Lung (tissue), 12 donors: ENCODE data around the gene KCNH6. TPM values are rescaled to one million over a fixed set of nuclear protein-coding genes. Genes with fewer than 3 reads are reported as not detected.

Experiments
- ATAC-seq: fragments of 200-7000 bp; cut with Tn5 transposase; one replicate; pipeline ENCODE4 v1.9.1; 2020; ENCODE audit warnings: moderate number of reproducible peaks; ENCODE audit not compliant: insufficient read depth, low FRiP score
- DNase-seq, 3 donors: peaks; one replicate each; pipeline ENCODE4 v3.0.0-alpha.2; 2013 to 2017
- H3K27ac ChIP-seq, 2 donors: one replicate each; pipeline ENCODE4 v1.5.1; 2013; ENCODE audit warnings: mild to moderate bottlenecking in 2 of 2, moderate library complexity in 2 of 2, control low read depth in 1 of 2, inconsistent platforms in 1 of 2, low read depth in 1 of 2, low read length in 1 of 2
- H3K27me3 ChIP-seq, 3 donors: one replicate each; pipeline ENCODE4 v1.5.1; 2013; ENCODE audit warnings: low read length in 2 of 3; ENCODE audit not compliant: control insufficient read depth in 3 of 3, insufficient read depth in 3 of 3
- H3K36me3 ChIP-seq, 4 donors: one replicate each; pipeline ENCODE4 v1.5.1; 2013; ENCODE audit warnings: low read length in 4 of 4, mild to moderate bottlenecking in 1 of 4, moderate library complexity in 1 of 4; ENCODE audit not compliant: control insufficient read depth in 4 of 4, insufficient read depth in 4 of 4
- H3K4me1 ChIP-seq, 5 donors: one replicate each; pipeline ENCODE4 v1.5.1; 2013; ENCODE audit warnings: low read length in 5 of 5, mild to moderate bottlenecking in 2 of 5, moderate library complexity in 1 of 5; ENCODE audit not compliant: control insufficient read depth in 5 of 5, insufficient read depth in 5 of 5
- H3K4me3 ChIP-seq: one replicate; pipeline ENCODE4 v1.5.1; 2013; ENCODE audit warnings: mild to moderate bottlenecking, control low read depth, moderate library complexity
- H3K9ac ChIP-seq, 2 donors: one replicate each; pipeline ENCODE4 v1.5.1; 2013; ENCODE audit warnings: low read length in 2 of 2, control low read depth in 1 of 2; ENCODE audit not compliant: insufficient read depth in 1 of 2
- H3K9me3 ChIP-seq, 4 donors: one replicate each; pipeline ENCODE4 v1.5.1; 2013; ENCODE audit warnings: low read length in 3 of 4, mild to moderate bottlenecking in 1 of 4, moderate library complexity in 1 of 4; ENCODE audit not compliant: control insufficient read depth in 4 of 4, insufficient read depth in 3 of 4
- CTCF ChIP-seq: IDR thresholded peaks from 2 replicates; pipeline ENCODE4 v1.5.1; 2012; ENCODE audit warnings: mild to moderate bottlenecking; ENCODE audit errors: control extremely low read depth, extremely low read depth
- WGBS, 2 donors: extraction: QIAGEN DNeasy Blood & Tissue Kit; methylation state at CpG; one replicate each; pipeline ENCODE4 v1.1.7; 2013; 5-methylcytosine and 5-hydroxymethylcytosine counted together
- polyA plus RNA-seq, 2 donors: library from polyadenylated mRNA; stranded (reverse); fragments of 200-250 nt; gene quantifications; one replicate each; pipeline ENCODE4 v1.2.1, GENCODE V29; 2013
- total RNA-seq, 2 donors: library from RNA; depleted of rRNA in 1 of 2; stranded (reverse); fragments of >200 nt in 1 of 2; gene quantifications; one replicate each; pipeline ENCODE4 v1.2.1, GENCODE V29; 2014 to 2021
- donor health status: control.
- donor health status: control.
- donor health status: Bipolar disorder and iron deficiency.
- donor health status: healthy.
- donor health status: DM: yes; HTN: yes; CAD: no.

KCNH6 gene
- total and polyA plus RNA-seq, 4 donors, result 0.05 to 1.6 (median 0.31) TPM

DNA sequence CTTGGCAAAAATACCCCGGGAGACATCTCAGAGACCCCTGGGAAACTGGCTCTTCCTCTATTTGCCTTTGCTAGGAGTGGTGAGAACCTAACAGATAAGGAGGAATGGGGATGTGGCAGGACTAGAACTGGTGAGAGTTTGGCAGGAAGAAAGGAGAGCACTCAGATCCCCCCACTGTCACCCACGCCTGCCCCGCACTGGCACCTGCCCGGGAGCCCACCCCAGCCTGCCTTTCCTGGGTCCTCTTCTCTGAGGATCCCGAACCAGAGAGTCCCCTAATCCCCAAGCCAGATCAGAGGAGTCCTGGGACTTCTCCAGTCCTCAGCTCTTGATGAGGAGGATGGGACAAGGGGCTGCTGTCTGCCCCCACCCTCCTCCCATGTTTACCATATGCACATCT, 3.7 kb downstream of the KCNH6 start:
- H3K4me3 ChIP-seq, result no peak overlapping the region
- no peak for TF ChIP-seq CTCF

GRCh38 chr17:63528183-63528582, 5.0 kb downstream of the KCNH6 start:
- whole genome bisulfite sequencing, 2 donors, result 90 to 91% methylated on average over 9 of the region's 9 CpGs

More for the DNA sequence above, 3.7 kb downstream of the KCNH6 start:
- no peak for DNase-seq
- H3K9ac ChIP-seq, result no peak overlapping the region
- ATAC-seq, result no peak
- H3K4me1 ChIP-seq, result peaks cover 0 to 5% (median 0%) of the 10 kb centered on the region in 5 donors
- no peak overlapping the region for H3K27ac ChIP-seq
- no peaks in the 10 kb centered on the region for H3K36me3 ChIP-seq
- H3K9me3 ChIP-seq, result no peaks in the 10 kb centered on the region
- WGBS, 2 donors, result 71 to 76% methylated on average over 5 of the region's 5 CpGs
- peaks cover 0 to 10% (median 2%) of the 10 kb centered on the region in 3 donors for H3K27me3 ChIP-seq

DNA sequence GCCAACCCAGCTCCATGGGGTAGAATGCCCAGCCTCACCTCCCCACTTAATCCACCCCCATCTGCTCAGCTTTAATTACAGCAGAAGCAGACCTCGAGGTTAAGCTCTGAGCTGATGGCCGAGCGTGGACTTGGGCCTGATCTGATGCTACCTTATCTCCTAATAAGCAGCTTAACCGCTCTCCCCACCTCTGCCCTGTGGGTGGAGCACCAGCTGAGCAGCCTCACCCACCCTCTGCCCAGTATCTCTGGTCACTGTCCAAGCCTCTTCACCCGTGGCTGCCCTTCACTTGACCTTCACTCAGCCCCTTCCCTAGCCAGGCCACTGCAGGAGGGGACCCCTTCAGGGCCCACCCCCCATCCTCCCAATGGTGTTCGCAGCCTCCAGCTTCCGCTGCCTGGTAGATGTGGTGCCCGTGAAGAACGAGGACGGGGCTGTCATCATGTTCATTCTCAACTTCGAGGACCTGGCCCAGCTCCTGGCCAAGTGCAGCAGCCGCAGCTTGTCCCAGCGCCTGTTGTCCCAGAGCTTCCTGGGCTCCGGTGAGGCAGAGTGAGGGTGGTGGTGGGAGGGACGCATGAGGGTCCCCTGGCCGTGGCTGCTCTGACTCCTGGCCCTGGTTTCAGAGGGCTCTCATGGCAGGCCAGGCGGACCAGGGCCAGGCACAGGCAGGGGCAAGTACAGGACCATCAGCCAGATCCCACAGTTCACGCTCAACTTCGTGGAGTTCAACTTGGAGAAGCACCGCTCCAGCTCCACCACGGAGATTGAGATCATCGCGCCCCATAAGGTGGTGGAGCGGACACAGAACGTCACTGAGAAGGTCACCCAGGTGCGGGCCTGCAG, 6.8 kb downstream of the KCNH6 start:
- Histone ChIP-seq H3K27me3 (peaks cover 0 to 6% (median 0%) of the 10 kb centered on the region in 3 donors), H3K4me3 (no peak overlapping the region), H3K27ac (no peak overlapping the region), H3K36me3 (no peaks in the 10 kb centered on the region), H3K4me1 (no peaks in the 10 kb centered on the region), H3K9ac (no peak overlapping the region), H3K9me3 (no peaks in the 10 kb centered on the region)
- DNase-seq, result no peak
- ATAC-seq, result no peak
- TF ChIP-seq CTCF, result no peak
- 86 to 92% methylated on average over 26 of the region's 26 CpGs for WGBS, 2 donors

More at GRCh38 chr17:63528183-63528582, 5.0 kb downstream of the KCNH6 start:
- Histone ChIP-seq H3K36me3 (no peaks in the 10 kb centered on the region), H3K27ac (no peak overlapping the region), H3K4me1 (peaks cover 0 to 4% (median 0%) of the 10 kb centered on the region in 5 donors), H3K9me3 (no peaks in the 10 kb centered on the region), H3K4me3 (no peak overlapping the region), H3K27me3 (peaks cover 0 to 10% (median 2%) of the 10 kb centered on the region in 3 donors), H3K9ac (no peak overlapping the region)
- no peak for ATAC-seq
- no peak for TF ChIP-seq CTCF
- no peak for DNase-seq
